Endothelial cell of umbilical vein (primary cell): ENCODE results near the gene SP9. TPM values are rescaled to one million over a fixed set of nuclear protein-coding genes. Genes with fewer than 3 reads are reported as not detected.

Source experiments
- BruUV-seq: library from RNA; stranded (reverse); fragments of 400-500 nt; replicated peaks from 2 replicates; lab custom pipeline; 2021; lab: Mats Ljungman, UMichigan
- CTCF ChIA-PET: fragments of 300-600, 350-600 bp; sonication (Branson Sonifier 250); formaldehyde crosslinking; loops from one replicate; lab custom pipeline; 2021; ENCODE audit warnings: antibody characterized with exemption, inconsistent platforms; lab: Charles Lee
- POLR2A ChIA-PET: fragments of 300-600, 350-600 bp; sonication (Branson Sonifier 250); formaldehyde crosslinking; loops from one replicate; lab custom pipeline; 2021; ENCODE audit warnings: antibody characterized with exemption, inconsistent platforms; lab: Charles Lee
- DNase-seq: peaks from one replicate; pipeline ENCODE4 v3.0.0-alpha.2; 2011; ENCODE audit warnings: low read depth, low spot score
- FAIRE-seq: peaks from 2 replicates; lab custom pipeline; 2011; peaks lifted over from hg19 to GRCh38; lab: Jason Lieb, UNC
- H2AFZ ChIP-seq: 2 replicates; pipeline ENCODE4 v1.6.0; 2012; ENCODE audit warnings: low read depth, low read length, control low read depth, inconsistent platforms
- H3K27ac ChIP-seq: 2 replicates; pipeline ENCODE4 v1.5.1; 2011; ENCODE audit warnings: low read depth, mild to moderate bottlenecking, control low read depth, low read length, moderate library complexity; ENCODE audit not compliant: insufficient read depth
- H3K27me3 ChIP-seq, 2 experiments: 2 replicates each; pipeline versions ENCODE4 v1.6.0 to v1.6.1; 2011; ENCODE audit warnings: low read length in 2 of 2, mixed read lengths in 1 of 2; ENCODE audit not compliant: control insufficient read depth in 2 of 2, insufficient read depth in 2 of 2
- H3K36me3 ChIP-seq, 2 experiments: 2 replicates in 1 of 2; 3 replicates in 1 of 2; pipeline ENCODE4 v1.5.1; 2011; ENCODE audit warnings: low read length in 2 of 2, mild to moderate bottlenecking in 1 of 2, moderate library complexity in 1 of 2; ENCODE audit not compliant: control insufficient read depth in 2 of 2, insufficient read depth in 2 of 2; ENCODE audit errors: extremely low read depth in 1 of 2
- H3K4me1 ChIP-seq: 3 replicates; pipeline ENCODE4 v1.5.1; 2011; ENCODE audit warnings: mild to moderate bottlenecking, low read length; ENCODE audit not compliant: control insufficient read depth, insufficient read depth; ENCODE audit errors: extremely low read depth
- H3K4me2 ChIP-seq: 2 replicates; pipeline ENCODE4 v1.6.1; 2011; ENCODE audit warnings: low read length, control low read depth, mixed read lengths; ENCODE audit not compliant: insufficient read depth
- H3K4me3 ChIP-seq, 3 experiments: fragments of 200-600 bp in 1 of 3; sonication (generic), shearing (Covaris generic) in 1 of 3; replicated peaks in 1 of 3; 2 replicates each; pipeline ENCODE4 v1.5.1; 2011 to 2016; ENCODE audit warnings: control low read depth in 3 of 3, low read length in 3 of 3, mild to moderate bottlenecking in 2 of 3, inconsistent platforms in 1 of 3, low read depth in 1 of 3, moderate library complexity in 1 of 3; ENCODE audit not compliant: insufficient read depth in 1 of 3
- H3K79me2 ChIP-seq: 2 replicates; pipeline ENCODE4 v1.6.0; 2012; ENCODE audit warnings: low read length, inconsistent platforms; ENCODE audit not compliant: control insufficient read depth, insufficient read depth
- H3K9ac ChIP-seq: replicated peaks from 2 replicates; pipeline ENCODE3; 2011; ENCODE audit warnings: low read length, control low read depth; ENCODE audit not compliant: insufficient read depth; ENCODE audit errors: extremely low read depth
- H3K9me1 ChIP-seq: replicated peaks from 3 replicates; pipeline ENCODE4 v1.6.0; 2011; ENCODE audit warnings: mild to moderate bottlenecking, low read length; ENCODE audit not compliant: control insufficient read depth, insufficient read depth; ENCODE audit errors: extremely low read depth
- H3K9me3 ChIP-seq: replicated peaks from 2 replicates; pipeline ENCODE4 v1.5.1; 2012; ENCODE audit warnings: low read length, inconsistent platforms; ENCODE audit not compliant: control insufficient read depth, insufficient read depth
- H4K20me1 ChIP-seq: replicated peaks from 2 replicates; pipeline ENCODE3; 2011; ENCODE audit warnings: mild to moderate bottlenecking, low read length; ENCODE audit not compliant: control insufficient read depth, insufficient read depth; ENCODE audit errors: extremely low read depth
- EZH2 ChIP-seq: IDR thresholded peaks from 2 replicates; pipeline ENCODE4 v1.6.1; 2012; ENCODE audit warnings: borderline replicate concordance, low read depth, mild to moderate bottlenecking, moderate library complexity, low read length, inconsistent platforms; ENCODE audit not compliant: severe bottlenecking
- FOS ChIP-seq: IDR thresholded peaks from 2 replicates; pipeline ENCODE4 v1.6.1; 2011; ENCODE audit warnings: mild to moderate bottlenecking, low read length, moderate library complexity, borderline replicate concordance; ENCODE audit not compliant: insufficient read depth
- GATA2 ChIP-seq: IDR thresholded peaks from 2 replicates; pipeline ENCODE4 v1.7.0; 2011; ENCODE audit warnings: low read depth, mild to moderate bottlenecking, moderate library complexity, mixed read lengths, low read length; ENCODE audit not compliant: insufficient read length, insufficient read depth
- JUN ChIP-seq: IDR thresholded peaks from 2 replicates; pipeline ENCODE4 v1.6.1; 2011; ENCODE audit warnings: borderline replicate concordance, low read depth; ENCODE audit not compliant: insufficient read length, insufficient read depth
- MYC ChIP-seq: IDR thresholded peaks from one replicate; pipeline ENCODE4 v1.6.1; 2011; ENCODE audit warnings: mild to moderate bottlenecking, low read depth, low read length
- POLR2A ChIP-seq: IDR thresholded peaks from 2 replicates; pipeline ENCODE4 v1.6.1; 2012; ENCODE audit warnings: low read depth, mild to moderate bottlenecking, control low read depth, low read length
- POLR2AphosphoS5 ChIP-seq: IDR thresholded peaks from 2 replicates; pipeline ENCODE4 v1.6.1; 2012; ENCODE audit warnings: low read depth, mild to moderate bottlenecking, control low read depth, low read length, moderate library complexity; ENCODE audit not compliant: insufficient read depth
- dilution Hi-C: fragments of 300-500 bp; cut with MboI; formaldehyde crosslinking; loops from one replicate; pipeline ENCODE4 v1.15.0; 2019; ENCODE audit warnings: low sequenced_read_pairs; ENCODE audit not compliant: extremely low pct_ligation_motif_present
- intact Hi-C: fragments of 100-400 bp; cut with micrococcal nuclease; formaldehyde crosslinking; loops from one replicate; pipeline ENCODE4 v1.10.0; 2022
- polyA plus RNA-seq, 4 experiments: library from polyadenylated mRNA; depleted of rRNA in 3 of 4; stranded (reverse) in 3 of 4; unstranded in 1 of 4; fragments of >200 nt; gene quantifications; 2 replicates each; pipeline versions ENCODE4 v1.2.1 to v1.2.3, GENCODE V29; 2011 to 2012; ENCODE audit warnings: missing spikeins in 1 of 4
- total RNA-seq: library from RNA; stranded (reverse); gene quantifications from 2 replicates; pipeline ENCODE4 v1.2.3, GENCODE V29; 2021
- TF ChIP-seq, protein P1 (sequence below): IDR thresholded peaks from 2 replicates; pipeline ENCODE4 v1.6.1; 2011; ENCODE audit not compliant: insufficient read depth, insufficient read length
- TF ChIP-seq, protein P2 (sequence below), 2 donors: IDR thresholded peaks; 1 replicate in 1 of 2; 2 replicates in 1 of 2; pipeline ENCODE4 v1.5.1; 2011; ENCODE audit warnings: low read length in 2 of 2, mild to moderate bottlenecking in 2 of 2, moderate library complexity in 2 of 2, control low read depth in 1 of 2, inconsistent platforms in 1 of 2, low read depth in 1 of 2; ENCODE audit not compliant: insufficient read depth in 1 of 2; ENCODE audit errors: extremely low read depth in 1 of 2

The SP9 gene
- total and polyA plus RNA-seq, 2 donors (not counting 3 experiments of a cell fraction or from before 2014, with no cell fraction given) = not detected

DNA sequence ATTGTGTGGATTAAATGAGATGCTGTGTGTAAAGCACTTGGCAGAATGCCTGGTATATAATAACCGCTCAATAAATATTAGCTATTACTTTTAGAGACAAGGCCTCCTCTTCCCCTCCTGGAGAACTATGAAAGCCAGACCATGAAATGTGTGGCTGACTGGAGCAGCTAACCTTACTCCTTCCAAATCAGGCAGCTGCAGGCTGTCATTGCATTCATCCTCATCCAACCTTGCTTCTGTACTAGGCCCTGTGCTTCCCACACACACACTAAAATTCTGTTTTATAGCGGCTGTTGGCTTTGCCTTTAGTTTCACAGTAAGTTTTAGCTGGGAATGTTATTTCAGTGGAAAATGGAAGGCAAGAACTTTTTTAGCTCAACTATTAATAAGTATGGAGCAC lies 10.2 kb upstream of the SP9 start:
- TF ChIP-seq POLR2A = no peak
- TF ChIP-seq, protein P1, sequence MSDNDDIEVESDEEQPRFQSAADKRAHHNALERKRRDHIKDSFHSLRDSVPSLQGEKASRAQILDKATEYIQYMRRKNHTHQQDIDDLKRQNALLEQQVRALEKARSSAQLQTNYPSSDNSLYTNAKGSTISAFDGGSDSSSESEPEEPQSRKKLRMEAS = no peak
- TF ChIP-seq FOS = no peak
- TF ChIP-seq JUN = no peak
- TF ChIP-seq, protein P2, sequence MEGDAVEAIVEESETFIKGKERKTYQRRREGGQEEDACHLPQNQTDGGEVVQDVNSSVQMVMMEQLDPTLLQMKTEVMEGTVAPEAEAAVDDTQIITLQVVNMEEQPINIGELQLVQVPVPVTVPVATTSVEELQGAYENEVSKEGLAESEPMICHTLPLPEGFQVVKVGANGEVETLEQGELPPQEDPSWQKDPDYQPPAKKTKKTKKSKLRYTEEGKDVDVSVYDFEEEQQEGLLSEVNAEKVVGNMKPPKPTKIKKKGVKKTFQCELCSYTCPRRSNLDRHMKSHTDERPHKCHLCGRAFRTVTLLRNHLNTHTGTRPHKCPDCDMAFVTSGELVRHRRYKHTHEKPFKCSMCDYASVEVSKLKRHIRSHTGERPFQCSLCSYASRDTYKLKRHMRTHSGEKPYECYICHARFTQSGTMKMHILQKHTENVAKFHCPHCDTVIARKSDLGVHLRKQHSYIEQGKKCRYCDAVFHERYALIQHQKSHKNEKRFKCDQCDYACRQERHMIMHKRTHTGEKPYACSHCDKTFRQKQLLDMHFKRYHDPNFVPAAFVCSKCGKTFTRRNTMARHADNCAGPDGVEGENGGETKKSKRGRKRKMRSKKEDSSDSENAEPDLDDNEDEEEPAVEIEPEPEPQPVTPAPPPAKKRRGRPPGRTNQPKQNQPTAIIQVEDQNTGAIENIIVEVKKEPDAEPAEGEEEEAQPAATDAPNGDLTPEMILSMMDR (IDR thresholded peaks at IDR 0.05; ENCODE audit: extremely low read depth in 1 of 2, insufficient read depth in 1 of 2, low read depth in 1 of 2, low read length in 2 of 2) = no peak
- no peak for TF ChIP-seq POLR2AphosphoS5
- no peak for TF ChIP-seq MYC
- TF ChIP-seq EZH2 = no peak
- no peak for TF ChIP-seq GATA2
- Histone ChIP-seq H3K27ac (no peak overlapping the region), H4K20me1 (no peaks in the 10 kb centered on the region), H3K9me3 (no peaks in the 10 kb centered on the region), H3K4me3 (no peak overlapping the region), H3K79me2 (no peaks in the 10 kb centered on the region), H3K9me1 (no peaks in the 10 kb centered on the region), H3K9ac (no peak overlapping the region), H3K4me1 (peaks cover 8% of the 10 kb centered on the region), H3K27me3 (peaks cover 50 to 64% of the 10 kb centered on the region in 2 experiments), H3K4me2 (no peak overlapping the region), H2AFZ (no peak overlapping the region), H3K36me3 (no peaks in the 10 kb centered on the region)
- dilution Hi-C loops = no loop called here
- POLR2A ChIA-PET = no interaction called here
- FAIRE-seq = no peak
- intact Hi-C loops = no loop called here
- CTCF ChIA-PET = interaction anchor here (0.7 to 1.5 kb wide), 3 partner anchors 12 to 25 kb away, joined by 3 to 4 read pairs (median 4); no protein-coding TSS in a partner anchor
- no TSS peak for BruUV-seq
- DNase-seq = no peak
